ENCODE results near the gene SLC7A7. TPM values are rescaled to one million over a fixed set of nuclear protein-coding genes. Genes with fewer than 3 reads are reported as not detected.

Gene SLC7A7
- total and polyA plus RNA-seq, 2 experiments from 2014 or later, result 3.6 to 4.1 TPM

GRCh38 chr14:22848351-22849164 lies 33.3 kb upstream of the SLC7A7 start (continued):
- TF ChIP-seq CTCF (conservative IDR thresholded peaks at IDR 0.05; ENCODE audit: low read depth in 2 of 2), result no peak
- no peak for TF ChIP-seq ZNF114 (CRISPR knock-in tag; IDR thresholded peaks at IDR 0.05)
- TF ChIP-seq NANOG (IDR thresholded peaks at IDR 0.05; ENCODE audit: borderline replicate concordance), result no peak
- TF ChIP-seq STAT1 (IDR thresholded peaks at IDR 0.05; ENCODE audit: unreplicated experiment), result no peak
- no peak for TF ChIP-seq REST (IDR thresholded peaks at IDR 0.05; ENCODE audit: unreplicated experiment)

GRCh38 chr14:22847661-22848341 lies 32.6 kb upstream of the SLC7A7 start:
- DNase-seq (ENCODE audit: low spot score), result peak; percentile 52
- Histone ChIP-seq H3K9me2 (ENCODE audit: insufficient read depth) (no peaks in the 10 kb centered on the region), H3K79me2 (replicated peaks; ENCODE audit: insufficient read depth) (no peaks in the 10 kb centered on the region), H3K36me3 (ENCODE audit: insufficient read depth) (no peaks in the 10 kb centered on the region), H2AFZ (no peak overlapping the region), H3K4me1 (ENCODE audit: insufficient read depth) (peaks cover 22% of the 10 kb centered on the region), H3K4me3 (no peak overlapping the region), H3K27ac (ENCODE audit: low read depth) (peak overlapping the region; percentile 88), H3K4me2 (peak overlapping the region; percentile 57; the same call in 1 of the 2 replicates), H4K20me1 (replicated peaks; ENCODE audit: insufficient read depth) (no peaks in the 10 kb centered on the region), H3F3A (replicated peaks; ENCODE audit: low read depth) (peaks cover 14% of the 10 kb centered on the region), H3K27me3 (ENCODE audit: insufficient read depth) (no peaks in the 10 kb centered on the region)
- Mint-ChIP-seq H3K9me3 (no peaks in the 10 kb centered on the region), H3K27ac (peak overlapping the region; percentile 80), H3K27me3 (ENCODE audit: insufficient read depth, low read depth, poor library complexity) (peaks cover 10% of the 10 kb centered on the region), H3K36me3 (ENCODE audit: low read depth) (peaks cover 34% of the 10 kb centered on the region), H3K4me3 (no peak overlapping the region), H3K4me1 (peaks cover 26% of the 10 kb centered on the region)
- peak; percentile 42 for ATAC-seq
- TF ChIP-seq ZNF331 (CRISPR knock-in tag; IDR thresholded peaks at IDR 0.05; ENCODE audit: low read depth) (no peak), CTCF (conservative IDR thresholded peaks at IDR 0.05; ENCODE audit: low read depth in 2 of 2) (peak in 1 of 2 experiments; percentile 26; a peak in 2 of 4 replicates)
